ENCODE data around the gene ZNF606. TPM values are rescaled to one million over a fixed set of nuclear protein-coding genes. Genes with fewer than 3 reads are reported as not detected.

ZNF606 gene
- total and polyA plus RNA-seq, 10 of the 15 experiments (the other 5 are each of a cell fraction or from before 2014, with no cell fraction given) = 2.2 to 10.6 (median 7.6) TPM

- WGBS (ENCODE audit: insufficient coverage, insufficient replicate concordance, low lambda C conversion rate, missing lambda C conversion rate) = 58% methylated on average over 33 of the region's 44 CpGs
- H3K9ac ChIP-seq (ENCODE audit: control insufficient read depth, insufficient read depth, low read length) = no peak overlapping the region
- CTCF ChIA-PET = no interaction called here
- no peak for DNase-seq (ENCODE audit: low read depth, low spot score)
- RAD21 ChIA-PET (ENCODE audit: unreplicated experiment) = no interaction called here
- intact Hi-C loops (cut with micrococcal nuclease; ENCODE audit: unreplicated experiment) = no loop called here
- H3K27ac ChIP-seq (ENCODE audit: control insufficient read depth, insufficient read depth) = no peak overlapping the region
- SMC1A ChIA-PET (ENCODE audit: uncharacterized antibody, unreplicated experiment) = no interaction called here
- no peaks in the 10 kb centered on the region for H3K4me1 ChIP-seq (ENCODE audit: control insufficient read depth, insufficient read depth, low read length)
- no peak for FAIRE-seq
- H3K4me3 ChIP-seq = no peak overlapping the region
- no peak for TF ChIP-seq ATF2 (IDR thresholded peaks at IDR 0.05; ENCODE audit: low read length)
- TF ChIP-seq ZNF24 (IDR thresholded peaks at IDR 0.05) = no peak
- no peak for TF ChIP-seq CHD1 (IDR thresholded peaks at IDR 0.05; ENCODE audit: low read depth, low read length)
- no peak for TF ChIP-seq RFX5 (IDR thresholded peaks at IDR 0.05; ENCODE audit: low read depth, low read length)
- no peak for TF ChIP-seq NR2F1 (conservative IDR thresholded peaks at IDR 0.05)
- no peak for TF ChIP-seq CREM (IDR thresholded peaks at IDR 0.05; ENCODE audit: low read depth)
- TF ChIP-seq NBN (IDR thresholded peaks at IDR 0.05) = no peak
- no peak for TF ChIP-seq IKZF1 (conservative IDR thresholded peaks at IDR 0.05)
- no peak for TF ChIP-seq SMC3 (IDR thresholded peaks at IDR 0.05; ENCODE audit: borderline replicate concordance, low read length)
- TF ChIP-seq WRNIP1 (IDR thresholded peaks at IDR 0.05; ENCODE audit: borderline replicate concordance, low read depth, low read length) = no peak
- no peak for TF ChIP-seq SRF (IDR thresholded peaks at IDR 0.05; ENCODE audit: low read depth in 2 of 2, low read length in 2 of 2)
- no peak for TF ChIP-seq PBX3 (IDR thresholded peaks at IDR 0.05; ENCODE audit: insufficient replicate concordance, low read depth, low read length)
- TF ChIP-seq SMAD5 (IDR thresholded peaks at IDR 0.05; ENCODE audit: low read depth) = no peak
- no peak for TF ChIP-seq MLLT1 (IDR thresholded peaks at IDR 0.05)
- no peak for TF ChIP-seq PML (IDR thresholded peaks at IDR 0.05; ENCODE audit: low read length)
- TF ChIP-seq KAT2A (conservative IDR thresholded peaks at IDR 0.05; ENCODE audit: control insufficient read depth, low read depth, low read length) = no peak
- no peaks in the 10 kb centered on the region for H3K36me3 ChIP-seq (ENCODE audit: control insufficient read depth in 2 of 2, insufficient read depth in 2 of 2, low read length in 1 of 2)
- H4K20me1 ChIP-seq (ENCODE audit: control insufficient read depth, insufficient read depth) = no peaks in the 10 kb centered on the region
- H3K79me2 ChIP-seq (ENCODE audit: control insufficient read depth, insufficient read depth, low read length) = no peaks in the 10 kb centered on the region
- POLR2A ChIA-PET = no interaction called here
- H3K4me2 ChIP-seq (ENCODE audit: control insufficient read depth, insufficient read depth) = no peak overlapping the region
- H2AFZ ChIP-seq (ENCODE audit: control insufficient read depth, low read depth, low read length) = no peak overlapping the region
- H3K9me3 ChIP-seq (replicated peaks; ENCODE audit: control insufficient read depth, insufficient read depth, low read length) = peaks cover 4% of the 10 kb centered on the region; the same call in 2 of the 3 replicates
- in situ Hi-C loops (cut with MboI) = no loop called here
- H3K27me3 ChIP-seq (replicated peaks in 1 of 2; ENCODE audit: control insufficient read depth in 2 of 2, insufficient read depth in 2 of 2, low read length in 1 of 2) = no peaks in the 10 kb centered on the region
- no TSS peak for BruUV-seq (replicated peaks)
- ATAC-seq = no peak
Observed at GRCh38 chr19:58037927-58038687, 35.5 kb upstream of the ZNF606 start.

All from GM12878 (cell line).